HG03060 (cell line): ENCODE results near the gene LRRC32.
"Not testable (repeated sequence)": the region's sequence is repeated elsewhere in the genome, so short reads cannot be mapped to it uniquely, and the experiment has no call there.

Source experiments
- ATAC-seq: cut with Tn5 transposase; IDR thresholded peaks from one replicate; pipeline ENCODE4 v1.9.1; 2021; ENCODE audit warnings: low read depth, moderate number of reproducible peaks; ENCODE audit not compliant: unreplicated experiment

LRRC32 gene

DNA sequence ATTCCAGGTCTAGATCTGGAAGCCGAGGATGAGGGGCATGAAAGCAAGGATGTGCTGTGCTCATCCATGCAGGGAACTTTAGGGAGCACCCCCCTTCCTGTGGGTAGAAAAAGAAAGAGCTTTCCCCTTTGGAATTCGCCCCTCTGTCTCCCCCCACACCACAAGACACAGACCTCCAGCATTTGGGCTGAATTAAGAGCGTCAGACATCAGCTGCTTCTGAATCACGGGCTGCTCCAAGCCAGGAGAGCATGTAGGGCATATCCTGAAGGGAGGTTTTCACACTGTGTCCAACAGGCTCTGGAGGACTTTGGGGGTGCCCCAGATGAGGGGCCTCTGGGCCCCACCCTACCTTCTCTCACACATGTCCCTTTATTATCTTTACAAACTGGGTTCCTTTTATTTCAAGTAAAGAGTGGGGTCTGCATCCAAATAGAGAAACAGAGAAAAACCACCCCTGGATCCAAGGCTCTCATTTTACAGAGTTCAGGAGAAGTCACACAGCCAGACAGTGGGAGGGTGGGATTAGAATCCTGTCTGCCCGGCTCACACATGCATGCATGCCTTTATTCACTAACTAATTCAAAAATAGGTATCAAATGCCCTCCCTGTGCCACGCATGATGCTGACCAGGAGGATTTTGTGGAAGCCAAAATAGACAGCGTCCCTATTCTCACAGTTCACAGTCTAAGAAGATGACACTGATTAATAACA is 52.8 kb downstream of the LRRC32 start:
- no peak for ATAC-seq

DNA sequence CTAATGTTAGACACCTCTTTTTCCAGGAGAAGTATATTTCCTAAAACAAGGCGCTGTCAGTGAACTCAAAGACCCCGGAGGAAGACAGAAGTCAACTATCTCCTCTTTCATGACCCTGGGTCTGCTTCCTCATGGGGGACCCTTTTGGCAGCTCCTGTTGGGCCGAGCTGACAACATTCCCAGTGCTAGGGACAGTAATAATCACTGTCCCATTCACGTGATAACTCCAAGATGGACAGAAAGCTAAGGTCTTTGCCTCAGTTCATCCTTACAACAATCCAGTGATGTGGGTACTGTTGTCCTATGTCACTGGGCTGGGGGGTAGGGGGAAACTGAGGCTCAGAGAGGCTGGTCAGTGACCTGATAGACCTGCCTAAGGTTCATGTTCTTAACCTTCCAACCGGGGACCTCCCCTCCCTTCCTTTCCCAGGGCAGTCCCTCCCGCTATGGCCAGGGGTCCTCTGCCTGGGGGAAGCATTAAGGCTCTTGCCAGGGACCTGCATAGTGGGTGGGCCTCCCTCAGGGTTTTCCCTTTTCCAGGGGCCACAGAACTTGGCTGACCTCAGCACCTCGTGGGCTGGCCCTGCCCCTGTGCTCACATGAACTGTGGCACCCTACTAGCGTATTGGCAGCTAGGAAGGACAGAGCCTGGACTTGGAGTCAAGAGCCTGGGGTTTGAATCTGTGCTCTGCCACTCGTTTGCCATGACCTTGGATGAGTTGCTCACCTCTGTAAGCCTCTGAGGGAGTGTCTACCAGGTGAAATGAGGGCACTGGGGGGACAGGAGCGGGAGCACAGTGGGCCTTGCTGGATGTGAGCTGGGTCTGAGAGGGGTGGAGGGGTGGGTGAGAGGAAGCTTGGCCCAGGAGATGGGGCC is 53.6 kb downstream of the LRRC32 start:
- no peak for ATAC-seq

DNA sequence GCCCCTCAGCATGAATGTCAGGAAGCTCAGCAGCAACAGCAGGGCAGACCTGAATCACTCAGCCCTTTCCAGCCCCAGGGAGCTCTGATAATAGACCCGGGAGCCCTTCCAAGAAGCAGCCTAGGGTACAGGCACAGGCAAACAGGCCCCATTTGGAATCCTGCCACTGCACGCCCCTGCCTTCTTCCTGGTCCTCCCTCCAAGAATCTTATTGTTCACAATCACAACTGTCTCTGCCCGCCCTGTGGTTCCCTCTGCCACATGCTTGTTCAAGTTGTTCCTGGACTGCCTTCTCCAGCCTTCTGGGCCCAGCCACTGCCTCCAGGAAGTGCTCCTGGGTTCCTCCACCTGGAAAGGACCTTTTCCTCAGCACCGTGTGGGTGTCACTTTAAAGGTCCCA is 54.6 kb downstream of the LRRC32 start:
- no peak for ATAC-seq

DNA sequence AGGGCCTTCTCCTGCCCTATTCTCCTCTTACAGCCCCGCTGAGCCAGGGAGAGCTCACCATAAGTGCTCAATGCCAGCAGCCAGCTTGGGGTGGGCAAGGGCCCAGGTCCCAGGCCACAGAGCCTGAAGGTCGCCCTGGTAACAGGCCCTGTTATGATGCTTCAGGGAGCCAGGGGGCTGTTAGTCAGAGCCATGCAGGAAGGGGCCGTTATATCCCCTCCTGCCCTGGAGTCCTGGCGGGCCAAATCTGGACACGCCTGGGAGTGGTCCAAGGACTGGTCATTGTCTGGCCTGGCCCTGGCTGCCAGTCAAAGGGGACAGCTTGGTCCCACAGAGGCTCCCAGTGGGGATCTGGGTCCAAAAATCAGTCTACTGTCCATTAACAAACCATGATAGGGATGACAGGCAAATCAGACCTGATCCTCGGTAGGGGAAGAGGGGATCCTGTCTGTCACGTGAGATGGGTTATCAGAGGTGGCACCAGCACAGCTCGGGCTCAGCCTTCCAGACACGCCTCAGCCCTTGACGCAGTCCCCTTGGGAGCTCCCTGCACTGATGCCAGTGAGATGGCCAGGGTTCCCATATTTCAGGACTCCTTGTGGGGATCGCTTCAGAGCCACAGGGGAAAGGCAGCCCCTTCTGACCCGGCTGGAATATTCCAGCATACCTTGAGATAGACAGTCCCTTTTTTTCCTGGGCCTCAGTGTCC is 55.9 kb downstream of the LRRC32 start:
- ATAC-seq, result no peak

DNA sequence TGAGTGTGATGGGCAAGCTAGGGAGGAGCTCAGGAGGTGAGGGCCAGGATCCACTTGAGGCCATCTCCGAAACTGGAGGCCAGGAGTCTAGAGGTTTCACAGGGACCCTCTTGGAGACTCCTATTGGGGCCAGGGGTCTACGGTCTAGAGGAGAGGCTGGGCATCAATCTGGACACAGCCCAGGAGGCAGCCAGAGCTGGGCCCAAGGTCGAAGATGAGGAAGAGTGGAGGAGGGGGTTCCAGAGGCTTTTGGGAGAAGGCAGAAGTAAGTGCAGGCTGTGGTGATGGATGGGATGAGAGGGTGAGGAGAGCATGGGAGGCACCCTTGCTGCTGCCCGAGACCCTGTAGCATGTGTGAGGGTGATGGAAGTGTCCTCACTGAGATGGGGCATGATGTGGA is 56.6 kb downstream of the LRRC32 start:
- no peak for ATAC-seq

DNA sequence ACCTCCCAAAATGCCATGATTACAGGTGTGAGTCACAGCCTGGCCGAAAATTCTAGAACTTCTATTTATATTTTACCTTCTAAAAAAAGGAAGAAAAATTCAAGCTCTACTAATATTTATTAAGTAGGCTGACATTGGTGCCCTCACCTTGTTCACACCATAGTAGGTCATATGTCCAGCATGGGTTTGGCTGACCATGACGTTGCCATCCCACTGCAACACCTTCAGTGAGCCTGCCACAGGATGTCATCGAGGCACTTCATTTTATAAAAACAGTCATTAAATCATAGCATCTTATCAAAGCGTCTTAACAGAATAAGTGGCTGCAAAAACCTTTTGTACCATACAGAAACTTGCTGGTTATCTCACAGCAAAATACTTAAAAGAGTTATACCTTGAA is 58.3 kb downstream of the LRRC32 start:
- no peak for ATAC-seq

DNA sequence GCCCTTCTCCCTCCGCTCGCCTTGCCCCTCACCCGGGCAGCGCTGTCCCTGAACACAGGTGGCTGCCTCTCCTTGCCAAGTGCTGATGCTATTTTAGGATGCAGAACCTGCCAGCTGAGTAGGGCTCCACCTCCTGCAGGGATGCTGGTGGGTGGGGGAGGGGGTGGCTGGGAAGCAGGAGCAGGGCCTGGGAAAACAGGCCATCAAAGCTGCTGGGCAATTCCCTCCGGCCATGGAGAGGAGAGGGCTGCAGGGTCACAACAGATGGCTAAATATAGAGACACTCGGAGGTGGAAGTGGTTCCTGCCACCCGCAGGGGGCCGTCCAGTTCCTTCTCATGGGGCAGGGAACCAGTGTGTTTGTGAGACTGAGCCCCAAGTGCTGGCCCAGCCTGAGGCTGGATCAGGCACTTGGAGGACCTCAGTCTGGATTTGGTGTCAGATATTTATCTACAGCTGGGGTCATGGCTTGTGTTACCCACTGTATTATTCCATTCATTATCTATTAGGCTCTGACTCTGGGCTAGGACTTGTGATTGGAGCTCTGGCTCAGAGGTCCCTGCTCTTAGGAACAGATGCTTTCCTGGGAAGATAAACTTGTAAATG is 59.6 kb downstream of the LRRC32 start:
- ATAC-seq, result no peak

DNA sequence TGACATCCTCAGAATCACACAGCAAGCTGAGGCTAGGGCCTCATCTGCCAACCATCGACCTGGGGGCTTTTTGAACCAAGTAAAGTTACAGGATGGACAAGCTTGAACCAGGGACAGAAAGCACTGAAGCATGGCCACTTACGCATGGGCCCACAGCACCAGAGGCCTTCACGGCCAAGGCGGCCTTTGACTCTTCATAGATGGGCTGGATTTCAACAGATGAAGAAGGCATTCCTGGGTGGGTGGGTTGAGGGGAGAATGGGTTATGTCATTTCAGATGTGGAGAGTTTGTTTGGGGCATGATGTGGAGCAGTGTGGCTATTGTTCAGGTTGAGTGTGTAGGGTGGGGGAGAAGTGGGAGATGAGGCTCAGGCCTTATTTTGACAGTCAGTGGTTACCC is 60.2 kb downstream of the LRRC32 start:
- no peak for ATAC-seq

DNA sequence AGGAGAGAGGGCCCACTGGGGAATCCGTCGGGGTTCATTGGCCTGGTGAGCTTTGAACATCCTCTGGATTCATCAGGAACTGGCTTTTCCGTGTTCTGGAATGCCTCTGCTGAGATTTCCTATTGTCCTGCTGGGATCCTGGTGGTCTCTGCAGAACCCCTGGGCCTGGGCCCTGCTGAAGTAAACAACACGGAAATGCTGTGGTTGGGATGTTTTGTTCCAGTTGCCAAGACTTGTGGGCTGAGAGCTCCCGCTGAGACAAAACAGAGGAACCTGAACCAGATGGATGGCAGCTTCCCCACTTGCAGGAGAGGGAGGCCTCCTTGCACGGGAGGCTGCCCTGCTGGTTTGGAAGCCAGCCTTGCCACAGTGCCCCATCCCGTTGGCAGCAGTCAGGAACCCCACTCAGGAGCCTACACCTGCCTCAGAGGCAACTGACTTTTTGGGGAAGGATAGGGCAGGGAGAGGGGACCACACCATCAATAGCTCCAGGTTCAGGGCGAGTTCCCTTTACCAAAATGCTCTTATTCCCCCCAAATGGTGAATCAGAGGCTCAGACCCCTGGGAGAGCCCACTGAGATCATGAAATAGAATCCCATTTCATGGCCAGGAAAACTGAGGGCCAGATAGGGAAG is 60.7 kb downstream of the LRRC32 start:
- ATAC-seq, result no peak

DNA sequence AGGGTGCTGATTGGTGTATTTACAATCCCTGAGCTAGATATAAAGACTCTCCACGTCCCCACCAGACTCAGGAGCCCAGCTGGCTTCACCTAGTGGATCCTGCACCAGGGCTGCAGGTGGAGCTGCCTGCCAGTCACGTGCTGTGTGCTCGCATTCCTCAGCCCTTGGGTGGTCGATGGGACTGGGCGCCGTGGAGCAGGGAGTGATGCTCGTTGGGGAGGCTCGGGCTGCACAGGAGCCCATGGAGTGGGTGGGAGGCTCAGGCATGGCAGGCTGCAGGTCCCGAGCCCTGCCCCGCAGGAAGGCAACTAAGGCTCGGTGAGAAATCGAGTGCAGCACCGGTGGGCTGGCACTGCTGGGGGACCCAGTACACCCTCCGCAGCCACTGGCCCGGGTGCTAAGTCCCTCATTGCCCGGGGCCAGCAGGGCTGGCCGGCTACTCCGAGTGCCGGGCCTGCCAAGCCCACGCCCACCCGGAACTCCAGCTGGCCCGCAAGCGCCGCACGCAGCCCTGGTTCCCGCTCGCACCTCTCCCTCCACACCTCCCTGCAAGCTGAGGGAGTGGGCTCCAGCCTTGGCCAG is 61.6 kb downstream of the LRRC32 start:
- not testable (repeated sequence) for ATAC-seq

DNA sequence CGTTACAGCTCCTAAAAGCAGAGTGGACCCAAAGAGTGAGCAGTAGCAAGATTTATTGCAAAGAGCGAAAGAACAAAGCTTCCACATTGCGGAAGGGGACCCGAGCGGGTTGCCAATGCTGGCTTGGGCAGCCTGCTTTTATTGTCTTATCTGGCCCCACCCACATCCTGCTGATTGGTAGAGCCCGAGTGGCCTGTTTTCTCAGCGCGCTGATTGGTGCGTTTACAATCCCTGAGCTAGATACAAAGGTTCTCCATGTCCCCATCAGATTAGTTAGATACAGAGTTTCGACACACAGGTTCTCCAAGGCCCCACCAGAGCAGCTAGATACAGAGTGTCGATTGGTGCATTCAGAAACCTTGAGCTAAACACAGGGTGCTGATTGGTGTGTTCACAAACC is 62.3 kb downstream of the LRRC32 start:
- ATAC-seq, result not testable (repeated sequence)
